Measurements from ENCODE around the gene APOBEC3F. TPM values are rescaled to one million over a fixed set of nuclear protein-coding genes. Genes with fewer than 3 reads are reported as not detected.

APOBEC3F gene
- total and polyA plus RNA-seq, 7 experiments from 2014 or later, result 4.9 to 40.4 (median 12.7) TPM

DNA sequence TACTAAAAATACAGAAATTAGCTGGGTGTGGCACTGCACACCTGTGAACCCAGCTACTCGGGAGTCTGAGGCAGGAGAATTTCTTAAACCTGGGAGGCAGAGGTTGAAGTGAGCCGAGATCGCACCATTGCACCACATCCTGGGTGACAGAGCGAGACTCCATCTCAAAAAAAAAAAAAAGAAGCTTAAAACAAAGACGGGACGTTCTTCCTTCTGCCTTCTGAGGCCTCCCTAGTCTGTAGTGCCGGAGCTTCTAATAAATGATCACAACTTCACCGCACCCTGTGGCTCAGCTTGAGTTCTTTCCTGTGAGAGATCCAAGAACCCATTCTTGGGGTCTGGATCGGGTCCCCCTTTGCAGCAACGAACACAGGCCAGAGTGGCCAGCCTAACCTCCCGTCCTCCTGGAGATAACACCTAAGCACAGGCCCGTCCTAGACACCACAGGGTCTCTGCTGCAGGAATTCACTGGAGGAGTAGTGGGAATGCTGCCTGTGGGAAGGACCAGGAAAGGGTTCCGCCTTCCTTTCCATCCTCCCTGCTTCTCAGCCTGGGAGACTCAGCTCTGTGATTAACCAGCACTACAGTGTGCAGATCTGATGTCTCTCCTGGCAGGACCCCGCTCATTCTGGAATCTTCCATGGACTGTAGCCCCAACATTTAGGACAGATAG, 54.2 kb downstream of the APOBEC3F start:
- Mint-ChIP-seq H3K4me1 (peaks cover 35 to 96% (median 82%) of the 10 kb centered on the region in 7 donors), H3K4me3 (peak overlapping the region in 7 of 10 donors; percentile 31 to 57 (median 50)), H3K36me3 (peaks cover 0 to 3% (median 0%) of the 10 kb centered on the region in 5 donors), H3K27me3 (no peaks in the 10 kb centered on the region), H3K9me3 (no peaks in the 10 kb centered on the region), H3K27ac (peak overlapping the region; percentile 9 to 94 (median 82))
- H3K27me3 ChIP-seq (ENCODE audit: control insufficient read depth in 2 of 2, insufficient read depth in 2 of 2, low read length in 2 of 2), result no peaks in the 10 kb centered on the region
- no peak overlapping the region for H3K4me3 ChIP-seq (ENCODE audit: low read length)
- H3K4me1 ChIP-seq (ENCODE audit: control insufficient read depth in 2 of 2, insufficient read depth in 2 of 2, low read length in 2 of 2), result peaks cover 72 to 92% of the 10 kb centered on the region in 2 donors
- H3K27ac ChIP-seq (ENCODE audit: low read depth, low read length), result peak overlapping the region; percentile 33
- CTCF ChIA-PET, result interaction anchor here (0.6 to 1.0 kb wide), 2 partner anchors 23 to 170 kb away, joined by 3 to 4 read pairs; no protein-coding TSS in a partner anchor
- DNase-seq, result peak in 7 of 9 donors; percentile 20 to 62 (median 48)
- no peaks in the 10 kb centered on the region for H3K9me3 ChIP-seq (ENCODE audit: control insufficient read depth in 2 of 3, low read length in 3 of 3)
- POLR2A ChIA-PET, result interaction anchor here (0.7 to 1.4 kb wide), 8 partner anchors 10 to 222 kb away, joined by 3 to 5 read pairs (median 3); partner anchors contain the start of gene APOBEC3G
- no peaks in the 10 kb centered on the region for H3K36me3 ChIP-seq (ENCODE audit: control insufficient read depth in 2 of 3, insufficient read depth in 3 of 3, low read length in 3 of 3)
- intact Hi-C loops (cut with micrococcal nuclease), result loop anchor here in 1 of 2 donors (5.0 kb wide), 2 partner anchors 53 to 73 kb away; partner anchors contain the start of genes APOBEC3D and APOBEC3F
- ATAC-seq, result no peak

DNA sequence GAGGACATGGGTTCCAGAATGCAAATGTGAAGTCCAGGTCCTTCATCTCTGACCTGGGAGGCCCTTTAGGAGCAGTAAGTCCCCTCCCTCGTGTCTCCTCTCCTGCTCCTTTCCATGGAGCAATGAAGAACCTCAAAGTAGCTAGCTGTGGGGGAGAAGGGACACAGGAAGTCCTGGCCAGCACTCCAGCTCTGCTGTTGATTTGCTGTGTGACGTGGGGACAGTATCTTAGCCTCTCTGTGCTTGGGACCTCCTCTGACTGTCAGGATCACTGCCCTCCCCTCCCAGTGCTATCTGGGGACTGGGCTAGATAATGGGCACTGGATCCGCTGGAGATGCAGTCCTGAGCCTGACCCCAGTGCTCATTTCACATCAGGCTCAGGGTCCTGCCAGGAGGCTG, 55.3 kb downstream of the APOBEC3F start:
- intact Hi-C loops (cut with micrococcal nuclease), result loop anchor here in 1 of 2 donors (5.0 kb wide), 1 partner anchor 54 kb away; the partner anchor contains the start of gene APOBEC3F
- H3K4me3 Mint-ChIP-seq, result peak overlapping the region in 1 of 10 donors; percentile 40
- POLR2A ChIA-PET, result interaction anchor here (0.8 kb wide), 1 partner anchor 18 kb away, joined by 3 read pairs; the partner anchor contains the start of gene APOBEC3G
- H3K27me3 Mint-ChIP-seq, result no peaks in the 10 kb centered on the region
- Histone ChIP-seq H3K27ac (ENCODE audit: low read depth, low read length) (no peak overlapping the region), H3K4me1 (ENCODE audit: control insufficient read depth in 2 of 2, insufficient read depth in 2 of 2, low read length in 2 of 2) (peaks cover 62 to 94% of the 10 kb centered on the region in 2 donors), H3K27me3 (ENCODE audit: control insufficient read depth in 2 of 2, insufficient read depth in 2 of 2, low read length in 2 of 2) (no peaks in the 10 kb centered on the region), H3K36me3 (ENCODE audit: control insufficient read depth in 2 of 3, insufficient read depth in 3 of 3, low read length in 3 of 3) (no peaks in the 10 kb centered on the region), H3K9me3 (ENCODE audit: control insufficient read depth in 2 of 3, low read length in 3 of 3) (no peaks in the 10 kb centered on the region), H3K4me3 (ENCODE audit: low read length) (no peak overlapping the region)
- H3K4me1 Mint-ChIP-seq, result peaks cover 31 to 90% (median 78%) of the 10 kb centered on the region in 7 donors
- peaks cover 0 to 3% (median 0%) of the 10 kb centered on the region in 5 donors for H3K36me3 Mint-ChIP-seq
- H3K9me3 Mint-ChIP-seq, result no peaks in the 10 kb centered on the region
- H3K27ac Mint-ChIP-seq, result peak overlapping the region in 4 of 9 donors; percentile 9 to 94 (median 78)
- DNase-seq (no peak), ATAC-seq (no peak)
- CTCF ChIA-PET, result interaction anchor here (0.5 kb wide), 1 partner anchor 24 kb away, joined by 3 read pairs; no protein-coding TSS in a partner anchor

DNA sequence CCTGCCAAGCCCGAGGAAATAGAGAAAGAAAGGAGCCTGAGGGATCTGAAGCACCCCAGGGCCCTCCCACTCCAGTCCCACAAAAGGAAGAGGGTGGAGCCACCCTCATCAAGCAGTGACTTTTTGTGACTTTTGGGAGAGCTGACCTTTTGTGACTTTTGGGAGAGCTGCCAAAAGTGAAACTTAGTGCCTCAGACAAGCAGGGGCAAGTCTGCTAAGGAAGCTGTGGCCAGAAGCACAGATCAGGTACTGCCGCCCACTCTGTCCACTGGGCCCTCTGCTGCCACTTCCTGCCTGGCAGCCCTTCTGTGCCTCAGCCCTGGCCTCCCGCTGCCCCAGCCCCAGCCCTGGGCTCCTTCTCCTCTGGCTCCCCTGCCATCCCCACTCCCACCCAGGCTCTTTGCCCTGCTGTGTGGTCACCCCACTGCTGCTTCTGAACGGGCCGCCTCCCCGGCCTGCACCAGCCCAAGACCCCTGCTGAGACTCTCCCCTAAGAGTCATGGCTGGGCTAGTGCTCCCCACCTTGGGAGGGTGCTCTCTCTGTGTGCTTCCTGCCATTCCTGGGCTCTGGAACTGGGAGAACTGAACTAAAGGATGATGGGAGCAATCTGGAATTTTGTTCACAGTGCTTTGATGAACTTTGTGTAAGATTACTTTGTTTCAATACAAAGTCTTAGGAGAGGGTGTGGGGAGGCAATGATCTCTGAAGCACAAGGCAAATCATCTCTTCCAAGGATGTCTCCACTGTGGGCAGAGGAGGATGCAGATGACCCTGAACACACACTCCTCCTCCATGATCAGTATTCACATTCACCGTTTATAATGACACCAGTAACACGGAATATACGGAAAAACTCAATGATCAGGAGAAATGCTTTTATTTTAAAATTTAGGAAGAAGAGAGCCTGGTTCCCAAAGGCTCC, 56.7 kb downstream of the APOBEC3F start, which contains the start of gene APOBEC3H:
Gene APOBEC3H, plus strand, starts transcription at position 147 of the 923 bp plus-strand sequence. CDS start 3,035 bp downstream, outside the sequence.
- Histone ChIP-seq H3K27me3 (ENCODE audit: control insufficient read depth in 2 of 2, insufficient read depth in 2 of 2, low read length in 2 of 2) (no peaks in the 10 kb centered on the region), H3K4me1 (ENCODE audit: control insufficient read depth in 2 of 2, insufficient read depth in 2 of 2, low read length in 2 of 2) (peaks cover 48 to 80% of the 10 kb centered on the region in 2 donors), H3K36me3 (ENCODE audit: control insufficient read depth in 2 of 3, insufficient read depth in 3 of 3, low read length in 3 of 3) (no peaks in the 10 kb centered on the region), H3K4me3 (ENCODE audit: low read length) (peak within 1 kb of the TSS; percentile 24), H3K27ac (ENCODE audit: low read depth, low read length) (peak within 1 kb of the TSS; percentile 48), H3K9me3 (ENCODE audit: control insufficient read depth in 2 of 3, low read length in 3 of 3) (no peaks in the 10 kb centered on the region)
- Mint-ChIP-seq H3K9me3 (no peaks in the 10 kb centered on the region), H3K27me3 (no peaks in the 10 kb centered on the region), H3K27ac (peak within 1 kb of the TSS in 7 of 9 donors; percentile 51 to 94 (median 78)), H3K4me1 (peaks cover 19 to 78% (median 64%) of the 10 kb centered on the region in 7 donors), H3K4me3 (peak within 1 kb of the TSS in 8 of 10 donors; percentile 17 to 91 (median 54)), H3K36me3 (peaks cover 0 to 3% (median 0%) of the 10 kb centered on the region in 5 donors)
- ChIA-PET CTCF (no interaction called here), POLR2A (interaction anchor here (0.7 to 1.0 kb wide), 2 partner anchors 11 to 69 kb away, joined by 3 read pairs; no protein-coding TSS in a partner anchor)
- intact Hi-C loops (cut with micrococcal nuclease), result loop anchor here in 1 of 2 donors (5.0 kb wide), 1 partner anchor 55 kb away; the partner anchor contains the start of gene APOBEC3F
- ATAC-seq (no peak), DNase-seq (peak in 1 of 9 donors; percentile 46)

DNA sequence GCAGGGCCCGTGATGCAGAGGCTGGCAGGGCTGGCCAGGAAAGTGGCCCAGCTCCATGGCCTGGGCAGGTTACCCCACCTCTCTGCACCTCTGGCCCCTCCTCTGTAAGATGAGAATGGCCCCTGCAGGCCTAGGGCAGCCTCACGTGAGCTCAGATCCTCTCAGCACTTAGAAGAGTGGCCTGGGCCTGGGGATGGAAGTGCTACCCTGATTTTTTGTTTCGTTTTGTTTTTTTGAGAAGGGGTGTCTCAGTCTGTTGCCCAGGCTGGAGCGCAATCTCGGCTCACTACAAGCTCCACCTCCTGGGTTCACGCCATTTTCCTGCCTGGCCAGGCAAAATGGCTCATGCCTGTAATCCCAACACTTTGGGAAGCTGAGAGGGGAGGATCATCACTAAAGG, 57.4 kb downstream of the APOBEC3F start:
- Histone ChIP-seq H3K4me3 (ENCODE audit: low read length) (no peak overlapping the region), H3K9me3 (ENCODE audit: control insufficient read depth in 2 of 3, low read length in 3 of 3) (no peaks in the 10 kb centered on the region), H3K27me3 (ENCODE audit: control insufficient read depth in 2 of 2, insufficient read depth in 2 of 2, low read length in 2 of 2) (no peaks in the 10 kb centered on the region), H3K27ac (ENCODE audit: low read depth, low read length) (peak overlapping the region; percentile 13), H3K4me1 (ENCODE audit: control insufficient read depth in 2 of 2, insufficient read depth in 2 of 2, low read length in 2 of 2) (peaks cover 45 to 73% of the 10 kb centered on the region in 2 donors), H3K36me3 (ENCODE audit: control insufficient read depth in 2 of 3, insufficient read depth in 3 of 3, low read length in 3 of 3) (no peaks in the 10 kb centered on the region)
- ChIA-PET CTCF (interaction anchor here (1.9 kb wide), 1 partner anchor 20 kb away, joined by 8 read pairs; no protein-coding TSS in a partner anchor), POLR2A (interaction anchor here (0.6 to 1.2 kb wide), 3 partner anchors 14 to 70 kb away, joined by 3 read pairs; no protein-coding TSS in a partner anchor)
- DNase-seq, result no peak
- Mint-ChIP-seq H3K36me3 (peaks cover 0 to 5% (median 0%) of the 10 kb centered on the region in 5 donors), H3K9me3 (no peaks in the 10 kb centered on the region), H3K4me3 (peak overlapping the region in 1 of 10 donors; percentile 91), H3K27me3 (no peaks in the 10 kb centered on the region), H3K4me1 (peaks cover 19 to 71% (median 58%) of the 10 kb centered on the region in 7 donors), H3K27ac (peak overlapping the region in 6 of 9 donors; percentile 25 to 94 (median 76))
- no peak for ATAC-seq
- intact Hi-C loops (cut with micrococcal nuclease), result loop anchor here in 1 of 2 donors (5.0 kb wide), 1 partner anchor 56 kb away; the partner anchor contains the start of gene APOBEC3F

DNA sequence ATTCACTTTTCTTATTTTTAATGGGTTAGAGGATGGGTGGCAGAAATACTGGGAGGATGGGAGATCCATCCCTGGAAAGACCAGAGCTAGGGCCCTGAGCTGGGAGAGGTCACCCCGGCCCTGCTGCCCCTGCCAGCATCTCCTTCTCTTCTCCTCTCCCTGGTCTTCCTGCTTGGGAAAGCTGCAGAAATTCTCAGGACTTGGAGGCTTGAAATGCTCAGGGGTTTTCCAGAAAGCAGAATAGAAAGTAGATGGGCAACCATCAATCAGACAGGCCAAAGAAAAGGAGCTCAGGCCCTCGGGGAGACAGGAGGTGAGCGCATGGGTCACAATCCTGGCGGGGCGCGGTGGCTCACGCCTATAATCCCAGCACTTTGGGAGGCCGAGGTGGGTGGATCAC, 57.9 kb downstream of the APOBEC3F start:
- no peak overlapping the region for H3K27ac ChIP-seq (ENCODE audit: low read depth, low read length)
- H3K4me3 Mint-ChIP-seq, result peak overlapping the region in 1 of 10 donors; percentile 69
- CTCF ChIA-PET, result interaction anchor here (1.9 kb wide), 1 partner anchor 20 kb away, joined by 8 read pairs; no protein-coding TSS in a partner anchor
- peak overlapping the region in 6 of 9 donors; percentile 24 to 88 (median 63) for H3K27ac Mint-ChIP-seq
- no peaks in the 10 kb centered on the region for H3K27me3 Mint-ChIP-seq
- no peaks in the 10 kb centered on the region for H3K9me3 ChIP-seq (ENCODE audit: control insufficient read depth in 2 of 3, low read length in 3 of 3)
- intact Hi-C loops (cut with micrococcal nuclease), result loop anchor here in 1 of 2 donors (5.0 kb wide), 1 partner anchor 56 kb away; the partner anchor contains the start of gene APOBEC3F
- POLR2A ChIA-PET, result interaction anchor here (0.6 to 1.2 kb wide), 3 partner anchors 14 to 71 kb away, joined by 3 read pairs; no protein-coding TSS in a partner anchor
- no peaks in the 10 kb centered on the region for H3K9me3 Mint-ChIP-seq
- ATAC-seq (no peak), DNase-seq (no peak)
- no peak overlapping the region for H3K4me3 ChIP-seq (ENCODE audit: low read length)
- peaks cover 0 to 5% (median 0%) of the 10 kb centered on the region in 5 donors for H3K36me3 Mint-ChIP-seq
- H3K4me1 Mint-ChIP-seq, result peaks cover 19 to 66% (median 56%) of the 10 kb centered on the region in 7 donors
- peaks cover 45 to 69% of the 10 kb centered on the region in 2 donors for H3K4me1 ChIP-seq (ENCODE audit: control insufficient read depth in 2 of 2, insufficient read depth in 2 of 2, low read length in 2 of 2)
- H3K36me3 ChIP-seq (ENCODE audit: control insufficient read depth in 2 of 3, insufficient read depth in 3 of 3, low read length in 3 of 3), result no peaks in the 10 kb centered on the region
- H3K27me3 ChIP-seq (ENCODE audit: control insufficient read depth in 2 of 2, insufficient read depth in 2 of 2, low read length in 2 of 2), result no peaks in the 10 kb centered on the region

All from naive thymus-derived CD4-positive, alpha-beta T cell (primary cell).